SKM-1 treated with dmso at 0.1 percent for 144 hours (cell line): ENCODE data around the gene GTF2E1.
"Not testable (repeated sequence)": the region's sequence is repeated elsewhere in the genome, so short reads cannot be mapped to it uniquely, and the experiment has no call there.

ENCODE experiments used
- DNase-seq: peaks from one replicate; lab custom pipeline; 2025; ENCODE audit not compliant: unreplicated experiment; lab: John Stamatoyannopoulos, UW

Gene GTF2E1

GRCh38 chr3:120742198-120742848, at the start of gene GTF2E1, which contains the start of gene RABL3:
Gene GTF2E1, plus strand, starts transcription at chr3:120742744. Its CDS starts 7,809 bp downstream, at chr3:120750553.
Gene RABL3, minus strand, starts transcription at chr3:120742516. Its CDS starts 9 bp downstream, at chr3:120742507.
- DNase-seq: peak; percentile 99

GRCh38 chr3:120693439-120694171, 48.9 kb upstream of the GTF2E1 start:
- no peak for DNase-seq

GRCh38 chr3:120699333-120699732, 43.2 kb upstream of the GTF2E1 start:
- no peak for DNase-seq

- DNase-seq: no peak
Observed at GRCh38 chr3:120705884-120706582, 36.5 kb upstream of the GTF2E1 start.

GRCh38 chr3:120706950-120707349, 35.6 kb upstream of the GTF2E1 start:
- DNase-seq: no peak

- no peak for DNase-seq
Observed at GRCh38 chr3:120708408-120708807, 34.1 kb upstream of the GTF2E1 start.

GRCh38 chr3:120710369-120710768, 32.2 kb upstream of the GTF2E1 start:
- DNase-seq: no peak

GRCh38 chr3:120713262-120713661, 29.3 kb upstream of the GTF2E1 start:
- no peak for DNase-seq

GRCh38 chr3:120719167-120719834, 23.2 kb upstream of the GTF2E1 start:
- not testable (repeated sequence) for DNase-seq

- no peak for DNase-seq
Observed at GRCh38 chr3:120726791-120727190, 15.8 kb upstream of the GTF2E1 start.

- DNase-seq: no peak
Observed at GRCh38 chr3:120730576-120731542, 11.7 kb upstream of the GTF2E1 start.

- DNase-seq: not testable (repeated sequence)
Observed at GRCh38 chr3:120738006-120738405, 4.5 kb upstream of the GTF2E1 start.

GRCh38 chr3:120741320-120741719, 1.2 kb upstream of the GTF2E1 start:
- no peak for DNase-seq

- peak; percentile 62 for DNase-seq
Observed at GRCh38 chr3:120741837-120742197, 727 bp upstream of the GTF2E1 start.

GRCh38 chr3:120742849-120743365, 363 bp downstream of the GTF2E1 start:
- peak; percentile 6 for DNase-seq

GRCh38 chr3:120743556-120744195, 1.1 kb downstream of the GTF2E1 start:
- DNase-seq: no peak

- DNase-seq: no peak
Observed at GRCh38 chr3:120745466-120745865, 2.9 kb downstream of the GTF2E1 start.

- DNase-seq: no peak
Observed at GRCh38 chr3:120749843-120750242, 7.3 kb downstream of the GTF2E1 start.

GRCh38 chr3:120752230-120752629, 9.7 kb downstream of the GTF2E1 start:
- DNase-seq: no peak
